ENCODE results near the gene MYNN. TPM values are rescaled to one million over a fixed set of nuclear protein-coding genes. Genes with fewer than 3 reads are reported as not detected.

MYNN gene
- total and polyA plus RNA-seq, 2 of the 13 experiments (the other 11 are each of a cell fraction or from before 2014, with no cell fraction given): 10.4 to 17.6 TPM

GRCh38 chr3:169811631-169812331 is 38.6 kb downstream of the MYNN start:
- Histone ChIP-seq H3K9ac (ENCODE audit: insufficient read depth, low read depth, low read length) (no peak overlapping the region), H4K20me1 (ENCODE audit: insufficient read depth, low read length) (no peaks in the 10 kb centered on the region), H3K9me3 (ENCODE audit: low read length) (peaks cover 7% of the 10 kb centered on the region), H3K4me3 (replicated peaks in 1 of 3; ENCODE audit: insufficient read depth in 1 of 3, low read depth in 2 of 3, low read length in 3 of 3) (peak overlapping the region in 2 of 3 experiments; percentile 16 to 46; a peak in 1 of 6 replicates), H3K4me2 (ENCODE audit: low read depth, low read length) (peak overlapping the region; percentile 62; the same call in 1 of the 2 replicates), H3K27ac (ENCODE audit: extremely low read length, insufficient read depth, low read length) (no peak overlapping the region), H2AFZ (ENCODE audit: low read length) (no peak overlapping the region), H3K79me2 (ENCODE audit: insufficient read depth, low read length) (no peaks in the 10 kb centered on the region), H3K27me3 (ENCODE audit: control insufficient read depth in 1 of 2, insufficient read depth in 2 of 2, low read length in 2 of 2) (peaks cover 0 to 10% of the 10 kb centered on the region in 2 experiments; a peak in 2 of 5 replicates), H3K36me3 (replicated peaks in 1 of 2; ENCODE audit: control insufficient read depth in 1 of 2, insufficient read depth in 2 of 2, low read length in 2 of 2) (no peaks in the 10 kb centered on the region), H3K4me1 (ENCODE audit: insufficient read depth, low read length) (peaks cover 14% of the 10 kb centered on the region)
- no TSS peak for BruUV-seq (replicated peaks)
- POLR2A ChIA-PET: no interaction called here
- intact Hi-C loops (cut with micrococcal nuclease; ENCODE audit: unreplicated experiment): no loop called here
- in situ Hi-C loops (cut with HindIII; ENCODE audit: extremely low pct_ligation_motif_present, low pct_unique_long_range_greater_than_20kb): no loop called here
- WGBS (ENCODE audit: low lambda C conversion rate): 70% methylated on average over 15 of the region's 29 CpGs
- DNase-seq (ENCODE audit: low spot score): no peak
- CTCF ChIA-PET (ENCODE audit: low intra/inter-chr PET ratio, low total read pairs): no interaction called here
- no peak for TF ChIP-seq ISX (CRISPR knock-in tag; conservative IDR thresholded peaks at IDR 0.05)
- 0 out of 2 replicates have a peak, but pooled peaks have one; percentile 10 for TF ChIP-seq GABPB1 (CRISPR knock-in tag; IDR thresholded peaks at IDR 0.05)
- no peak; the same call in 2 of the 3 replicates for ATAC-seq
- no peak for FAIRE-seq

GRCh38 chr3:169812332-169813235 is 39.4 kb downstream of the MYNN start, which contains the start of the genes LRRC34 and LRRIQ4:
LRRC34 (minus strand) TSS chr3:169812904; CDS start chr3:169812548, 356 bp downstream.
LRRIQ4 (plus strand) TSS chr3:169812870; CDS start chr3:169821922, 9,052 bp downstream.
- FAIRE-seq: no peak
- no peaks in the 10 kb centered on the region for H3K79me2 ChIP-seq (ENCODE audit: insufficient read depth, low read length)
- BruUV-seq (replicated peaks): no TSS peak
- ATAC-seq: peak; percentile 92
- H3K4me1 ChIP-seq (ENCODE audit: insufficient read depth, low read length): peaks cover 14% of the 10 kb centered on the region
- H3K9me3 ChIP-seq (ENCODE audit: low read length): peaks cover 7% of the 10 kb centered on the region
- ChIA-PET POLR2A (no interaction called here), CTCF (ENCODE audit: low intra/inter-chr PET ratio, low total read pairs) (no interaction called here)
- no peak for DNase-seq (ENCODE audit: low spot score)
- 79% methylated on average over 23 of the region's 56 CpGs for WGBS (ENCODE audit: low lambda C conversion rate)
- no peak within 1 kb of the TSS for H3K27ac ChIP-seq (ENCODE audit: extremely low read length, insufficient read depth, low read length)
- H2AFZ ChIP-seq (ENCODE audit: low read length): no peak within 1 kb of the TSS
- H4K20me1 ChIP-seq (ENCODE audit: insufficient read depth, low read length): no peaks in the 10 kb centered on the region
- H3K4me2 ChIP-seq (ENCODE audit: low read depth, low read length): peak within 1 kb of the TSS; percentile 62
- no peaks in the 10 kb centered on the region for H3K36me3 ChIP-seq (replicated peaks in 1 of 2; ENCODE audit: control insufficient read depth in 1 of 2, insufficient read depth in 2 of 2, low read length in 2 of 2)
- no peak within 1 kb of the TSS for H3K9ac ChIP-seq (ENCODE audit: insufficient read depth, low read depth, low read length)
- H3K27me3 ChIP-seq (ENCODE audit: control insufficient read depth in 1 of 2, insufficient read depth in 2 of 2, low read length in 2 of 2): peaks cover 0 to 10% of the 10 kb centered on the region in 2 experiments; a peak in 2 of 5 replicates
- H3K4me3 ChIP-seq (replicated peaks in 1 of 3; ENCODE audit: insufficient read depth in 1 of 3, low read depth in 2 of 3, low read length in 3 of 3): peak within 1 kb of the TSS in 2 of 3 experiments; percentile 16 to 46; a peak in 2 of 6 replicates
- intact Hi-C loops (cut with micrococcal nuclease; ENCODE audit: unreplicated experiment) (no loop called here), in situ Hi-C loops (cut with HindIII; ENCODE audit: extremely low pct_ligation_motif_present, low pct_unique_long_range_greater_than_20kb) (no loop called here)
- TF ChIP-seq RFX1 (IDR thresholded peaks at IDR 0.05): peak; percentile 61; the same call in 1 of the 2 replicates
- TF ChIP-seq PRDM10 (CRISPR knock-in tag; IDR thresholded peaks at IDR 0.05; ENCODE audit: low read depth): no peak
- TF ChIP-seq, protein P1, sequence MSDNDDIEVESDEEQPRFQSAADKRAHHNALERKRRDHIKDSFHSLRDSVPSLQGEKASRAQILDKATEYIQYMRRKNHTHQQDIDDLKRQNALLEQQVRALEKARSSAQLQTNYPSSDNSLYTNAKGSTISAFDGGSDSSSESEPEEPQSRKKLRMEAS (IDR thresholded peaks at IDR 0.05): peak; percentile 16; the same call in 1 of the 2 replicates
- peak; percentile 44; the same call in 1 of the 2 replicates for TF ChIP-seq ZFY (CRISPR knock-in tag; IDR thresholded peaks at IDR 0.05)
- 0 out of 2 replicates have a peak, but pooled peaks have one; percentile 20 for TF ChIP-seq ZNF800 (CRISPR knock-in tag; IDR thresholded peaks at IDR 0.05)
- peak; percentile 29; the same call in 1 of the 2 replicates for TF ChIP-seq SAP130 (CRISPR knock-in tag; IDR thresholded peaks at IDR 0.05; ENCODE audit: low read depth)
- TF ChIP-seq RFX3 (CRISPR knock-in tag; IDR thresholded peaks at IDR 0.05): peak; percentile 62
